GDM1 (cell line): ENCODE measurements around the gene ERG.

Experiments
- DNase-seq: peaks from one replicate; lab custom pipeline; 2025; lab: John Stamatoyannopoulos, UW

ERG gene

GRCh38 chr21:38474124-38474523 lies 24.2 kb downstream of the ERG start:
- no peak for DNase-seq

GRCh38 chr21:38472412-38473108 lies 25.7 kb downstream of the ERG start:
- DNase-seq = no peak

- no peak for DNase-seq
Observed at GRCh38 chr21:38471766-38472165, 26.5 kb downstream of the ERG start.

GRCh38 chr21:38470755-38471154 lies 27.5 kb downstream of the ERG start:
- no peak for DNase-seq

DNA sequence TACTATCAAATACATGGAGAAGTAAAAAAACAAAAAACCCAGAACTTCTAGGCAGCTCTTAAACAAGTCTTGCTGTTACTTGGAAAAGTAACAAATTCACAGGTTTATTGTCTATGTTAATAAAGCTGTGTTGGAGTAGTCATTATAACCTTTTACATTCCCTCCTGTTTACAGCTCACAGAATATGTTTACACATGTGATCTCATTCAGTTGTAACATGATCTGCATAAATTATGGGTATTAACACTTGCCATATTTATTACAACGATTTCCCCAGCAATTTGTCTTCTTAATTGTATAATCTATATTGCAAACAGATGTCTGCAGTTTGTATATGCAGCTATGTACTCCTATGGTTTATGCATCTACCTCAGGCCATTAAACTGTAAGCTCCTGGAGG lies 28.6 kb downstream of the ERG start:
- no peak for DNase-seq

GRCh38 chr21:38468989-38469388 lies 29.3 kb downstream of the ERG start:
- DNase-seq = no peak

GRCh38 chr21:38467911-38468310 lies 30.4 kb downstream of the ERG start:
- DNase-seq = no peak

- DNase-seq = peak; percentile 48
Observed at GRCh38 chr21:38467374-38467773, 30.9 kb downstream of the ERG start.

DNA sequence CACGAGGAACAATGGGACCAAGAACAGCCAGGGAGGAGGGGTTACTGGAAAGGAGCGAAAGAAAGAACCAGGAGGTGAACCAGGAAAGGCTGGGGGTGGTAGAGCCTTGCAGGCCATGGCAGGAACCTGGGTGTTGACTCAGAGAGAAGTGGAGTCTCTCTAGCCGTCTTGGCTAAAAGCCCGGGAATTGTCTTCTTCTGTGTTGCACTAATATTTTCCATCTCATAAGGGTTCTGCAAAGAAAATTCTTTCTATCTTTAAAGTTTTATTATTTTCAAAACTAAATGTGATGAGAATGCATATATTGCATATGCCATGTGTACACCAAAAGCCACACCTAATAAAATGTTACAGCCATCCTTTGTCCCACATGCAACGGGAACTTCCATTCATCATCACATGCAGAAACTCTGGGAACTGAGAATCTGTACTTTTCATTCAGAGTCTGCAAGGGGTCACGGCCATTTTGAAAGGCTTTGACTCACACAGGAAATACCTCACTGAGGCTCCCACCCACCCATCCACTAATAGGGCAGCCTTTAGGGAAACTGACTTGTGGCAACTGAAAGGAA lies 38.0 kb downstream of the ERG start:
- DNase-seq = no peak

GRCh38 chr21:38459490-38459889 lies 38.8 kb downstream of the ERG start:
- DNase-seq = no peak

GRCh38 chr21:38455403-38455802 lies 42.9 kb downstream of the ERG start:
- no peak for DNase-seq

GRCh38 chr21:38454702-38455101 lies 43.6 kb downstream of the ERG start:
- DNase-seq = no peak

DNA sequence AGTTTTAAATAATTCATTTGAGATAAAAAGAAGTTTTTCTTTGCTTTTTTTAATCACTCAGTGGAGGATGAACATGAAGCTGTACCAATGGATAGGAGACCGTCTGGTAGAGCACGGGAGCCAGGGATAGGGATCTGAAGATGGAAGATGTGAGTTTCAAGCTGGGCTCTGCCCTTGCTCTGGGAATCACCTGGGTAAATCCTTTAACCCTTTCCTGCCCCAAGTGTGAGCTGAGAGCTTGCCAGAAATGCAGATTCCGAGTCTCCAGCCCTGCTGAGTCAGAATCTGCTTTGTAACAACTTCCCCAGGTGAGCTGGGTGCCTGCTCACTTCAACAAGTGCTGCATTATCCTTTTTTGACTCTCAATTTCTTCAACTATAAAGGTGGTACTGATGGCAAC lies 44.1 kb downstream of the ERG start:
- no peak for DNase-seq

- no peak for DNase-seq
Observed at GRCh38 chr21:38448671-38449385, 49.4 kb downstream of the ERG start.

DNA sequence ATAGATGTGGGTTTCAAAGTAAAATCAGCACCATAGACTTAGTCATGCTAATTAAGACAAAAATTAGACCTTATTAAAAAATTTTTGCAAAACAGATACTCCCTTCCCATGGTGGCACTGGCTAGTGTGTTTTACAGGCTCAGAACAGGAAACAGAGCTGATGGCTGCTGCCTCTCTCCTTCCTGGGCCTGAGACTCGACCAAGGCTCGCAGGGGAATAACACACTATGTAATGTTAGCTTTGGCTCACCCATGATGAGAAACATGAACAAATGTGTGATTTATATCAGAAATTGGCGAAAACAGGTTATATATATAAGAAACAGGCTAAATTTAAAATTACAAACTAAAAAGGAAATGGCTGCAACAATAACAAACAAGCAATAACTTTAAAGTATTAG lies 50.7 kb downstream of the ERG start:
- DNase-seq = no peak

- DNase-seq = no peak
Observed at GRCh38 chr21:38444691-38445090, 53.6 kb downstream of the ERG start.

- no peak for DNase-seq
Observed at GRCh38 chr21:38443110-38443509, 55.2 kb downstream of the ERG start.

DNA sequence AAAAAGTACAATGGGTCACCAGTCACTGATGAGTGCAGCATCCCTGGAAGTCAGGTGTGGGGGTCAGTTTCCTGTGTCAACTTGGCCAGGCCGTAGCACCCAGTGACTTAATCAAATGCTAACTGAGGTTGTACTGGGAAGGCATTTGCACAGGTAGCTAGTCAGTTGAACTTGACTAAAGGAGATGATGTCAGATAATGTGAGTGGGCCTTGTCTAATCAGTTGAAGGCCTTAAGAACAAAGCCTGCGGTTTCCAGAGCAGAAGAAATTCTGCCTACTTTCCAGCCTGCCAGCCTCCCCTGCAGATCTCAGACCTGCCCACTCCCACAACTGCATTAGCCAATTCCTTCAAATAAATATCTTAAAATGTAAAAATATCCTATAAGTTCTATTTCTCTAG lies 57.1 kb downstream of the ERG start:
- DNase-seq = no peak

GRCh38 chr21:38440746-38441145 lies 57.5 kb downstream of the ERG start:
- DNase-seq = peak; percentile 17

DNA sequence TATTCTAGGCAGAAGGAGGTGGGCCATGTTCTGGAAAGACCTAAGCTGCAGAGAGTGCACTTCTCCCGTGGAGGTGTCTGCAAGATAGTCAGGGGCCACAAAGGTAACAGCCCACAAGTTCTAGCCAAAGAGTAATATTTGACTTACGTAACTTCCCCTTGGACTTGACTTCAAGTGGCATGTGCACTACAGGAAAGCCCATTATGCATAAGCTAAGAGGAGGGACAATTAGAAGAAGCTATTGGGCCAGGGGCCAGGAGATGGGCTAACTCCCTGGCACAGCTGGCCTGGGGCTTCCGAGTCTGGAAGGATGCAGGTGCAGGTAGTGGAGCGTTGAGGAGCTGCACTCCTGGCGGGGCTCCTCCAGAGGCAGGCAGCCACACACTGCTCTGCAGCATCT lies 58.3 kb downstream of the ERG start:
- no peak for DNase-seq

- no peak for DNase-seq
Observed at GRCh38 chr21:38439426-38439825, 58.9 kb downstream of the ERG start.

DNA sequence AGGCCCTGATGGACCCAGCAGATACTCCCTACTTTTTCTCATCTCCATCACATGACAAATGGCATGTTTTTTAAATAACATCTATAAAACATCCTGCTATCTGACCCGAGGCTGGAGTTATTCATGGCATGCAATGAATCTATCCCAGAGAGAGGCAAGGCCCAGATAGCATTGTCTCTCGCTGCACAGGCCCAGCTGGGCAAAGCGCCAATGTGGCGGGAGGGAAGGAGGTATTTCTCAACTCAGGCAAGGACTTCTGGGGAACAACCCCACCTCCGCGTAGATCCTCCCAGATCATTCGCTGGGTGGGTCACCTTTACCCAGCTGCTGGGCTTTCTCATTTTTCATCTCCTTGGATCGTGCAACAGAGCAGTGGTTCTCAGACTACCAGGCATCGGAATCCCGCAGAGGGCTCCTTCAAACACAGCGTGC lies 59.8 kb downstream of the ERG start:
- no peak for DNase-seq

DNA sequence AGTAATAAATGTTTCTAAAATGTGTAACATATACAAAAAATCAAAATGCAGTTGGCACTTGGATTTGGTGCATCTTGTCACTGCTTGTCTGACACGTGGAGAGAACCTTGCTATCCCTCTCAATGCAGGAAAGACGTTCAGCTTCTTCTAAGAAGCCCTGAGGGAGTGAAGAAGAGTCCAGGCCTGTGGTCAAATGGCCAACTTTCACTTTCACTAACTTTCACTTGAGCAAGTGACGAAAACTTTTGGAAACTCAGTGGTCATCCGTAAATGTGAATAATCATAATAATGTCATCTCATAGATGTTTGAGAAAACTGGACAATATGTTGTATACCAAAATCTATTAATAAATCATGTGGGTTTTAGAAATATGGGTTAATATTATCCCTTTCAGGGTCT lies 61.9 kb downstream of the ERG start:
- DNase-seq = no peak
